Lower leg skin (tissue), 4 donors: Measurements from ENCODE around the gene ATP2A1. TPM values are rescaled to one million over a fixed set of nuclear protein-coding genes. Genes with fewer than 3 reads are reported as not detected.

Experiments
- DNase-seq, 2 donors: peaks; one replicate each; pipeline ENCODE4 v3.0.0-alpha.2; 2019; ENCODE audit warnings: low spot score in 2 of 2
- H3K4me3 ChIP-seq: fragments of 200-600 bp; sonication (generic); 2 replicates; pipeline ENCODE4 v1.5.1; 2017; ENCODE audit warnings: mild to moderate bottlenecking, low read depth; ENCODE audit not compliant: poor library complexity, severe bottlenecking
- POLR2A ChIP-seq, 2 donors: fragments of 450-650 bp; IDR thresholded peaks; one replicate each; pipeline ENCODE4 v1.6.1; 2016 to 2017; ENCODE audit warnings: antibody characterized with exemption in 2 of 2, mild to moderate bottlenecking in 1 of 2, moderate library complexity in 1 of 2
- WGBS, 2 donors: methylation state at CpG; one replicate each; pipeline ENCODE4 v1.1.5; 2018; 5-methylcytosine and 5-hydroxymethylcytosine counted together
- intact Hi-C: fragments of 100-400 bp; cut with DNase I; formaldehyde crosslinking; loops from one replicate; pipeline ENCODE4 v1.15.0; 2023; ENCODE audit warnings: low total_unique reads
- total RNA-seq, 4 donors: library from RNA; depleted of rRNA; stranded (reverse); fragments of >200 nt; gene quantifications; one replicate each; pipeline ENCODE4 v1.1.0, GENCODE V29; 2016
- TF ChIP-seq, protein P1 (sequence below), 3 donors: fragments of 450-650 bp; IDR thresholded peaks; one replicate each; pipeline ENCODE4 v1.5.1; 2016; ENCODE audit warnings: antibody characterized with exemption in 3 of 3, mild to moderate bottlenecking in 3 of 3, moderate library complexity in 2 of 3

ATP2A1 gene
- total RNA-seq, 4 donors from 2014 or later: 0.07 to 0.46 (median 0.21) TPM

DNA sequence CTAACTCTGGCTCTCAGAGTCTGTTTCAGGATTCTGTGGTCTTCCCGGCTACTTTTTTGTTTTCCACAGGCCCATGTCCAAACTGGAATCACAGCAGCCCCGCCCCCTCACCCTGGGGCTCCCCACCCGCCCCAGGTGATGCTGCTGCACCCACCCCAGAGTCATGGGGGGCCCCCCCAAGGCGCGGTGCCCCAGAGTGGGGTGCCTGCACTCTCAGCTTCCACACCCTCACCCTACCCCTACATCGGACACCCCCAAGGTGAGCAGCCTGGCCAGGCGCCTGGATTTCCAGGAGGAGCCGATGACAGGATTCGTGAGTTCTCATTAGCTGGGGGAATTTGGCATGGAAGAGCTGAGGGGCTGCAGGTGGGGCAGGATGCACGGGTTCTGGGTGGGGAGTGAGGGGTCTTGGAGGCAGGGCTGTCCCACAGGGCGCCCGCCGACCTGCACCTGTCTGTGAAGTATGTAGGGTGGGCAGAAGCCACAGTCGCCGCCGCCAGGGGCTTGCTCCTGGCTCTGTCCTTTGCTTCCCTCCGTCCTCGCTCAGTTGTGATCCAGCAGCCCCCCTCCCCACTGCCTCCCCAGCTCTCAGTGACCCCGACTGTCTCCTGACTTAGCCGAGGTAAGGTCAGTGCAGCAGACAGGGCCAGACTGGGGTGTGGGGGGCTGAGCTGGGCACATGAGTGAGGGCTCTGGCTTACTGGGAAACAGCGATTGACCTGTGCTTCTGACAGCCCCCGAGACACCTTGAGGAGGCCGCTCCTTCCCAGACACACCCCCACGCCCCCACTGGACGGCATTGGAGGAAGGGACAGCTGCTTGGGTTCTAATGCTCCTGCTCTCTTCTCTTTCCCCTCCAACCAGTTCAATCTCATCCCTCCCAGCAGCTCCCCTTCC lies 42.2 kb upstream of the ATP2A1 start:
- no peak for TF ChIP-seq POLR2A (IDR thresholded peaks at IDR 0.05)
- TF ChIP-seq, protein P1, sequence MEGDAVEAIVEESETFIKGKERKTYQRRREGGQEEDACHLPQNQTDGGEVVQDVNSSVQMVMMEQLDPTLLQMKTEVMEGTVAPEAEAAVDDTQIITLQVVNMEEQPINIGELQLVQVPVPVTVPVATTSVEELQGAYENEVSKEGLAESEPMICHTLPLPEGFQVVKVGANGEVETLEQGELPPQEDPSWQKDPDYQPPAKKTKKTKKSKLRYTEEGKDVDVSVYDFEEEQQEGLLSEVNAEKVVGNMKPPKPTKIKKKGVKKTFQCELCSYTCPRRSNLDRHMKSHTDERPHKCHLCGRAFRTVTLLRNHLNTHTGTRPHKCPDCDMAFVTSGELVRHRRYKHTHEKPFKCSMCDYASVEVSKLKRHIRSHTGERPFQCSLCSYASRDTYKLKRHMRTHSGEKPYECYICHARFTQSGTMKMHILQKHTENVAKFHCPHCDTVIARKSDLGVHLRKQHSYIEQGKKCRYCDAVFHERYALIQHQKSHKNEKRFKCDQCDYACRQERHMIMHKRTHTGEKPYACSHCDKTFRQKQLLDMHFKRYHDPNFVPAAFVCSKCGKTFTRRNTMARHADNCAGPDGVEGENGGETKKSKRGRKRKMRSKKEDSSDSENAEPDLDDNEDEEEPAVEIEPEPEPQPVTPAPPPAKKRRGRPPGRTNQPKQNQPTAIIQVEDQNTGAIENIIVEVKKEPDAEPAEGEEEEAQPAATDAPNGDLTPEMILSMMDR (IDR thresholded peaks at IDR 0.05): no peak
- no peak for DNase-seq
- intact Hi-C loops: no loop called here
- whole genome bisulfite sequencing, 2 donors: 92 to 96% methylated on average over 25 of the region's 25 CpGs
- H3K4me3 ChIP-seq: no peak overlapping the region

DNA sequence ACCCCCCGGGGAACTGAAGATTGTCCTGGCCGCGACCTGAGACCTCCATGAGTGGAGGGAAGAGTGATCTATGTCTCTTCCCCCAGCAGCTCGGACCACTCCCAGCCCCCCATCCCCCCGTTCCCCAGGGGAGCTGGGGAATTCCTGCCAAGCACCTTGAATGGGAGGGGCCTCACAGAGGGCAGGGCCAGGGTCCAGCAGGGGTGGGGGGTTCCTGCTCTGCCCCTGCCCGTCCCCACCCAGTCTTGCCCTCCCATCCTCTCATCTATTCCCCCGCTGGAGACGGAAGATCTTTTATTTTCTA lies 41.6 kb upstream of the ATP2A1 start:
- TF ChIP-seq, protein P1 (IDR thresholded peaks at IDR 0.05): no peak
- no peak for TF ChIP-seq POLR2A (IDR thresholded peaks at IDR 0.05)
- DNase-seq: no peak
- intact Hi-C loops: no loop called here
- H3K4me3 ChIP-seq: no peak overlapping the region
- 79 to 86% methylated on average over 8 of the region's 8 CpGs for WGBS, 2 donors

DNA sequence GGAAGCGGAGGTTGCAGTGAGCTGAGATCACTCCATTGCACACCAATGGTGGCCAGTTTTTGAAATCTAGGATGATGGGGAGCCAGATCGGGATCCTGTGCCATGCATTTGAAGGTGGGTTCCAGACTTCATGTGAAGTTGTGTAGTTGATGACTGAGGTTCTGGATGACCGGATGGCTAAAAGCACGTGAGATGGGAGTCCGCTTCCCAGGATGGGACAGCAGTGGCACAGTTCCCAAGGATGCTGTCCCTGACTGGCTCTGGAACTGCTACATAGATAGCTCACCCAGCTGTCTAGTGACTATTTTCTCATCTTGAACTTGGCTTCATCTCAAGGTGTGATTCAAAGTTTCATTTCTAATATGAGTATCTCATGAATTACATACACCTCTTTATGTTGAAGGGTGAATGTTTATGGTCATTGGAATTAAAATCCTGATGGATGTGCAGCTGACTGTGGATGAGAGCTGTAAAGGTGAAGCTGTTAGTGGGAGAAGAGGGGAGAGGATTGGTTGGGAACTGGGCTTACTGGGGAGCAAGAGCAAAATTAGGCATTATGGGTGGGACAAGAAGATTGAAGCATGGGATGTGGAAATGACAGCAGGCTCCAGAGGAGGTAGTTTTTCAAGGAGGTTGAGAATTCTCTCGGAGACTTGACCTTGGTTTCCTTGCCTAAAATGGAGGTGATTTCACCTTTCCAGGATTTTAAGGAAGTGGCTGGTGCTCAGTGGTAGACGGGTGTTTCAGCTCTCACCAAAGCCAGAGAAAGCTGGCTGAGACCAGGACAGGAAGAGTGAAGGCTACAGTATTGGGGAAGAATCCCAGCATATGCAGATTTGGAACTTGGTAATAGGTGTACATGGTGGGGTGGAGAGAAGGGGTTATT lies 40.4 kb upstream of the ATP2A1 start:
- intact Hi-C loops: no loop called here
- TF ChIP-seq, protein P1 (IDR thresholded peaks at IDR 0.05): no peak
- TF ChIP-seq POLR2A (IDR thresholded peaks at IDR 0.05): no peak
- no peak overlapping the region for H3K4me3 ChIP-seq
- DNase-seq: no peak
- WGBS, 2 donors: 89 to 91% methylated on average over 7 of the region's 7 CpGs

DNA sequence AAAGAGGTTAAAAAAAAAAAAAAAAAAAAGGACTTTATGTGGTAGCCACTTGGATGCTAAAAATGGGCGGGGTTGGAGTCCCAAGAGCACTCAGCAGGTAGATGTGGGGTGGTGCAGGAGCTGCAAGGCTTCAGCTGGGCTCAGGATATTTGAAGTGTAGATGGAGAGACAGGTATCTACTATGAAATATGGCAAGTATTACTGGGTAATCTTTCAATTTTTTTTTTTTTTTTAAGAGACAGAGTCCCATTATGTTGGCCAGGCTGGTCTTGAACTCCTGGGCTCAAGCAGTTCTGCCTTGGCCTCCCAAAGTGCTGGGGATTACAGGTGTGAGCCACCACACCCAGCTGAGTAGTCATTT lies 39.8 kb upstream of the ATP2A1 start:
- no peak overlapping the region for H3K4me3 ChIP-seq
- no peak for TF ChIP-seq POLR2A (IDR thresholded peaks at IDR 0.05)
- TF ChIP-seq, protein P1 (IDR thresholded peaks at IDR 0.05): no peak
- intact Hi-C loops: no loop called here
- DNase-seq: no peak
- WGBS, 2 donors: 97 to 100% methylated on average over 1 of the region's 1 CpG

DNA sequence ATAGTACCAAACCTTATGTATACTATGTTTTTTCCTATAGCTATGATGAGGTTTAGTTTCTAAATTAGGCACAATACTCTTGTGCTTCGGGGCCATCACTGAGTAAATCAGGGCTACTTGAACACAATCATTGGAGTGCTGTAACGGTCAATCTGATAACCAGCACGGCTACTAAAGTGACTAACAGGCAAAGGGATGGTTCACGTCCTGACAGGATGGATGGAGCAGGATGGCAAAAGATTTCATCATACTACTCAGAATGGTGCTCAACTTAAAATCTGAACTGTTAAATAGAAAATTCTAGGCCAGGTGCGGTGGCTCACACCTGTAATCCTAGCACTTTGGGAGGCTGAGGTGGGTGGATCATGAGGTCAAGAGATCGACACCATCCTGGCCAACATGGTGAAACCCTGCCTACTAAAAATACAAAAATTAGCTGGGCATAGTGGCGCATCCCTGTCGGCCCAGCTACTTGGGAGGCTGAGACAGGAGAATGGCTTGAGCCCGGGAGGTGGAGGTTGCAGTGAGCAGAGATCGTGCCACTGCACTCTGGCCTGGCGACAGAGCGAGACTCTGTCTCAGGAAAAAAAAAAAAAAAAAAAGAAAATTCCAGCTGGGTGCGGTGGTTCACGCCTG lies 39.2 kb upstream of the ATP2A1 start:
- no peak for DNase-seq
- H3K4me3 ChIP-seq: no peak overlapping the region
- TF ChIP-seq, protein P1 (IDR thresholded peaks at IDR 0.05): no peak
- TF ChIP-seq POLR2A (IDR thresholded peaks at IDR 0.05): no peak
- intact Hi-C loops: no loop called here
- 92 to 93% methylated on average over 14 of the region's 14 CpGs for WGBS, 2 donors
